H1 (cell line): ENCODE data around the gene GP9. TPM values are rescaled to one million over a fixed set of nuclear protein-coding genes. Genes with fewer than 3 reads are reported as not detected.

Experiments used
- BRCA1 ChIP-seq: IDR thresholded peaks from 2 replicates; pipeline ENCODE4 v1.6.1; 2012; ENCODE audit warnings: low read depth, low read length, improper control_type of control experiment
- CHD1 ChIP-seq: IDR thresholded peaks from 2 replicates; pipeline ENCODE4 v1.6.1; 2012; ENCODE audit warnings: low read depth, low read length, improper control_type of control experiment
- CHD7 ChIP-seq: fragments of 300-600 bp; sonication (generic); IDR thresholded peaks from 2 replicates; pipeline ENCODE4 v1.7.1; 2012; ENCODE audit warnings: low read length, moderate library complexity, mild to moderate bottlenecking, inconsistent platforms; ENCODE audit not compliant: insufficient replicate concordance
- CTCF ChIP-seq, 3 experiments: IDR thresholded peaks; 1 replicate in 2 of 3; 2 replicates in 1 of 3; pipeline versions ENCODE4 v1.5.1 to v1.6.1; 2011; ENCODE audit warnings: low read length in 3 of 3, mild to moderate bottlenecking in 3 of 3, inconsistent platforms in 2 of 3, low read depth in 1 of 3, moderate library complexity in 1 of 3; ENCODE audit not compliant: insufficient read depth in 1 of 3; ENCODE audit errors: control extremely low read depth in 1 of 3
- RXRA ChIP-seq: IDR thresholded peaks from 2 replicates; pipeline ENCODE4 v1.6.1; 2011; ENCODE audit warnings: low read depth, mild to moderate bottlenecking, low read length, moderate library complexity; ENCODE audit not compliant: insufficient read depth
- polyA plus RNA-seq, 7 experiments: library from polyadenylated mRNA; depleted of rRNA in 3 of 7; stranded (reverse) in 5 of 7; unstranded in 2 of 7; fragments of >200 nt in 5 of 7; fragments of 200-250 nt in 2 of 7; gene quantifications; 1 replicate in 5 of 7; 2 replicates in 1 of 7; 4 replicates in 1 of 7; pipeline versions ENCODE4 v1.2.1 to v1.2.3, GENCODE V29; 2011 to 2013; ENCODE audit warnings: missing spikeins in 2 of 7, mixed read lengths in 2 of 7
- total RNA-seq: library from RNA; stranded (reverse); fragmentation: NEBNext Ultra II Directional; extraction: Animal tissue kit (Norgen Biotek cat#: 25700); gene quantifications from 2 replicates; pipeline ENCODE4 v1.2.1, GENCODE V29; 2021

The GP9 gene
- total and polyA plus RNA-seq, 2 of the 8 experiments (the other 6 are each of a cell fraction or from before 2014, with no cell fraction given) = not detected

GRCh38 chr3:129038121-129038855 is 22.3 kb upstream of the GP9 start (continued):
- TF ChIP-seq CHD7 (no peak), CHD1 (no peak), RXRA (no peak), CTCF (IDR thresholded peaks at IDR 0.05; ENCODE audit: control extremely low read depth in 1 of 3, insufficient read depth in 1 of 3, low read depth in 1 of 3, low read length in 3 of 3) (no peak), BRCA1 (no peak)
